Amniotic stem cell (primary cell): ENCODE measurements around the gene PANX2.
"Not testable (repeated sequence)": the region's sequence is repeated elsewhere in the genome, so short reads cannot be mapped to it uniquely, and the experiment has no call there.

Source experiments
- DNase-seq: peaks from one replicate; lab custom pipeline; 2025; lab: John Stamatoyannopoulos, UW

The PANX2 gene

DNA sequence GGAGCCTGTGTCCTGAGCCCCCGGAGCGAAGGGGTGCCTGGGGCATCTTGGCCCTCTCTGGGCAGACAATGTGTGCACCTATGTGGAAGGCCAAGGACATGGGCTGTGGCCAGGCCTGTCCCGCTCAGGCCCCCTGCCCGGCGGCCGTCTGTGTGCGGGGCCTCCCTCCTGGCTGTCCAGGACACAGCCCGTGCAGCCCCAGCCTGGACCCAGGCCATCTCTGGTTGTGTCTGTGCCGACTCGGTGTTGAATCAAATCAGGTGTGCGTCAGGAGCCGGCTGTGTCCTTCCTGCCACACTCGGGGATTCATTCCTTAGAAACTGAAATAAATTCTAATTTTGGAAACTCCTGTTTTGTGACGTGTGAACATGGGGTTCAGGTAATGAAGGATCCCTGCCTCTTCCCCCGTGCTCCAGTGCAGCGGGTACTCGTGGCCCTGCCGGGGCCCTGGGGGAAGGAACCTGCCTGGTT lies 28.8 kb downstream of the PANX2 start:
- no peak for DNase-seq

DNA sequence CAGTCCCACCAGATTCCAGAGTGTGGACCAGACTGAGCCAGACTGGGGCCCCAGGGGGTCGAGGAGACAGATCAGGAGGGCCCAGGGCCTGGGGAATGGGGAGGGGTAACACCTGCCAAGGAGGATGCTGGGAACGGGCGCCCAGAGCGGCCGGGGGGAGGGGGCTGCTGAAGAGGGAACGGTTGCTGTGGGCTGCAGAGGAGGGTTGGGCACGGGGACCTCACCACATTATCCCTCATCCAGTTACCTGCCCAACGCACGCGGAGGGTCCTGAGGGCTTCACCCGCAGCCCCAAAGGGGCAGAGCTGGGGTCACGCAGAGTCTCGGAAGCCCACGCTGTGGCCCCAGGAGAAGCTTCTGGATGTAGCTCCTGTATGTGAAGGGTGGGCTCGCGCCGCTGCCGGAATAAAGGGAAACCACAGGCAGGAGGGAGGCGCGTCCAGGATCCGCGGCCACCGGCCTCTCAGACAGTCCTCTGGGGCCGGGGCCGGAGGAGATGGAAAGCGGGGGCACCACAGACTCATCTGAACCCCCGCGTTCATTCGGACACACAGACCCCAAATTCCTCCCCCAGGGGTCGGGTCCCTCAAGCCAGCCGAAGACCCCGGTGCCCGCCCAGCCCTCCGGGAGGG lies 29.4 kb downstream of the PANX2 start:
- DNase-seq, result no peak

DNA sequence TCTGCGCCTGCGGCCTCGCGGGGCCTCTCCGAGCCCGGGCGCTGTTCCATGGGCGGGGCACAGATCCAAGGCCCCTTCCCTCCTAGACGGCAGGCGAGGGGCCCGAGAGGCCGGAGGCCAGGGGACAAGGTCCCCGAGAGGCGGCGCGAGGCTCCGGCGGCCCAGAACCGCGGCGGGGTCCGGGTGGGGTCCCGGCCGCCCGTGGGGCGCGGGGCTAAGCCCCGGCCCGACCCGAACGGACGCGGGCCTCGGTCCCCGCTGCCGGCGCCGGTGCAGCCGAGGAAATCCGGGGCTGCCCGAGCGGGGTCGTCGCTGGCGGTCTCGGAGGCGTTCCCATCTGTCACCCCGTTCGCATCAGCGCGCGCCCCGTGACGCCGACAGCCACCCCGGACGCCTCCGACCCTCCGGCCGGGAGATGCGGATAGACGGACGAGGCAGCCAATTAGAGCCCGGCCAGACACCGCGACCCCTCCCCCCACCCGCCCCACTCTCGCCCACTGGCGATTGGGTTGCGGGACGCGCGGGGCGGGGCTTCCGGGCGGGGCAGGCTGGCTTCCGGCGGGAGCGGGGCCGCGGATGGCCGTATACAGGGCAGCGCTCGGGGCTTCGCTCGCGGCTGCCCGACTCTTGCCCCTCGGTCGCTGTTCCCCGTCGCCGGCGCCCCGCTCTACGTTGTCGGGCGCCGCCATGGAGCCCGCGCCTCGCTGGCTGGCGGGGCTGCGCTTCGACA lies 30.1 kb downstream of the PANX2 start, which contains the start of gene SELENOO:
Gene SELENOO (plus strand): TSS at position 551 of the 730 bp plus-strand sequence. CDS start 26 bp downstream, at position 577.
- peak; percentile 61 for DNase-seq

DNA sequence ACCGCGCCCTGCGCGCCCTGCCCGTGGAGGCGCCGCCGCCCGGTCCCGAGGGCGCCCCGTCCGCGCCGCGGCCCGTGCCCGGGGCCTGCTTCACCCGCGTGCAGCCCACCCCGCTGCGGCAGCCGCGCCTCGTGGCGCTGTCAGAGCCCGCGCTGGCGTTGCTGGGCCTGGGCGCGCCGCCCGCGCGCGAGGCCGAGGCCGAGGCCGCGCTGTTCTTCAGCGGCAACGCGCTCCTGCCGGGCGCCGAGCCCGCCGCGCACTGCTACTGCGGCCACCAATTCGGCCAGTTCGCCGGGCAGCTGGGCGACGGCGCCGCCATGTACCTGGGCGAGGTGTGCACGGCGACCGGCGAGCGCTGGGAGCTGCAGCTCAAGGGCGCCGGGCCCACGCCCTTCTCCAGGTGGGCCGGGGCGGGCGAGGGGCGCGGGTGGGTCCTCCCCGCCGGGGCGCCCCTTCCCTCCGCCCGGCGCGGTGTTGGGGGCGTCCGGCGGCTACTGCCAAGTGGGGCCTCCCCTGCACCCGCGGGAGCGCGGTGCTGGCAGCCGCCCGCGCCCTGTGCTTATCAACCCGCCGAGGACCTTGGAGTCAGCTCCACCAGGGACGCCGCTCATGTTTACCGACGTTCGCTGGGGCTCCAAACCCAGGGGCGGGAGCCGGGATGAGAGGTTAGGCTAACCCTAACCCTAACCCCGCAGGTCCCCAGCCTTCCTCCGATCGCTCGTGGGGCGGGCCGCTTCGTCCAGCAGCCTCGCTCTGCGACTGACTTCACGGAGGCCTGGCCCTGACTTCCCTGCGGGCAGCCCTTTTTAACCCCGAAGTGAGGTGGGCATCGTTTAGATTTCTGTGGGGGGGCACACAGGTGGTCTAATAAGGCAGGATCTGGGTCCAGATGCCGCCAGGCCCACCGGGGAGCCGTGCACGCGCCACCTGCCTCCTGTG lies 30.9 kb downstream of the PANX2 start:
- no peak for DNase-seq

DNA sequence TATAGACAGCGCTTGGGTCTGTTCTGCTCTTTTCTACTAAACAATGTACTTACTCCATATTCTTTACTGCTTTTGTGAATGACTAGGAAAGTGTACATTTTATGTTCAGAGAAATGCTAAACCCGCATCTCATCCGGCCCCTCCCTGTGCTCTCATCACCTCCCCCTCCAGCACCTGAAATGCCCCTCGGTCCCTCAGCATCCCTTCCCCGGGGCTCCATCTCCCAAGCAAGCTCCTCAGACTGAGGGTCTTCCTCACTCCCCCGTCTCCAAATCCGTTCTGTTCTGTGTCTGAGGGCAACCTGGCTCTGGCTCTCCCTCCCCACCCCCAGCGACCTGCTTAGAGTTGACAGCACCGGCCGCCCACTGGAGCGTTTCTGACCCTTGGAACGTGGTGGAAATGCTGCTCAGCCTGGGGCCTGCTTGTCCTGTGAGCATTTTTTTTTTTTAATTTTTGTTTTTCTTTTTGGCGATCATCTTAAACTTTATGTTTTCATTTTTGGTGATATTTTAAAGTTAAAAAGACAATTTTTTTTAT lies 31.7 kb downstream of the PANX2 start:
- no peak for DNase-seq

DNA sequence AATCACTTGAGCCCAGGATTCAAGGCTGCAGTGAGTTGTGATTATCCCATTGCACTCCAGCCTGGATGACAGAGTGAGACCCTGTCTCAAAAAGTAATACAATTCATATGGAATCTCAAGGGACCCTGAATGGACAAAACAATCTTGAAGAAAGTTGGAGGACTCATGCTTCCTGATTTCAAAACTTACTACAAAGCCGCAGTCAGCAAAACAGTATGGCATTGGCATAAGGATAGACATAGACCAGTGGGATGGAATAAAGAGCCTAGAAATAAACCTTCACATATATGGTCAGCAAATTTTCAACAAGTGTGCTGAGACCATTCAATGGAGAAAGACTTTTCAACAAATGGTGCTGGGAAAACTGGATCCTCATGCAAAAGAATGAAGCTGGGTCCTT lies 32.8 kb downstream of the PANX2 start:
- DNase-seq, result no peak

DNA sequence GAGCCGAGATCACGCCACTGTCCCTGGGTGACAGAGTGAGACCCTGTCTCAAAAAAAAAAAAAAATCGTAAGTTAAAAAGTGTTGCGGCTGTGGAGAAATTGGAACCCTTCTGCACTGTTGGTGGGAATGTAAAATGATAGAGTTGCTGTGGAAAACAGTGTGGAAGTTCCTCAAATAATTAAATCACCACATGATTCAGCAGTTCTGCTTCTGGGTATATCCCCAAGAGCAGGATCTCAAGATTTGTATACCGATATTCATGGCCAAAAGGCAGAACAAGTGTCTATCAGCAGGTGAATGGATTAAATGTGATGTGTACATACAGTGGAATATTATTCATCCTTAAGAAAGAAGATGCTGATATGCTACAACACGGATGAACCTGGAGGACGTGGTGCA lies 34.0 kb downstream of the PANX2 start:
- no peak for DNase-seq

DNA sequence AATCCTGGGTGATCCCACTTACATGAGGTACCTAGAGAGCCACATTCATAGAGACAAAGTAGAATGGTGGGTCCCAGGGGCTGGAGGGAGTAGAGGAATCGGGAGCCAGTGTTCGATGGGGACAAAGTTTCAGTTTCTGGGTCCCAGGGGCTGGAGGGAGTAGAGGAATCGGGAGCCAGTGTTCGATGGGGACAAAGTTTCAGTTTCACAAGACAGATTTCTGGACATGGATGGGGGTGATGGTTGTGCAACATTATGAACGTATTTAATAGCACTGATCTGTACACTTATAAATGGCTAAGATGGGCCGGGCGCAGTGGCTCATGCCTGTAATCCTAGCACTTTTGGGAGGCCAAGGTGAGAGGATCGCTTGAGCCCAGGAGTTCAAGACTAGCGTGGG lies 34.5 kb downstream of the PANX2 start:
- not testable (repeated sequence) for DNase-seq

DNA sequence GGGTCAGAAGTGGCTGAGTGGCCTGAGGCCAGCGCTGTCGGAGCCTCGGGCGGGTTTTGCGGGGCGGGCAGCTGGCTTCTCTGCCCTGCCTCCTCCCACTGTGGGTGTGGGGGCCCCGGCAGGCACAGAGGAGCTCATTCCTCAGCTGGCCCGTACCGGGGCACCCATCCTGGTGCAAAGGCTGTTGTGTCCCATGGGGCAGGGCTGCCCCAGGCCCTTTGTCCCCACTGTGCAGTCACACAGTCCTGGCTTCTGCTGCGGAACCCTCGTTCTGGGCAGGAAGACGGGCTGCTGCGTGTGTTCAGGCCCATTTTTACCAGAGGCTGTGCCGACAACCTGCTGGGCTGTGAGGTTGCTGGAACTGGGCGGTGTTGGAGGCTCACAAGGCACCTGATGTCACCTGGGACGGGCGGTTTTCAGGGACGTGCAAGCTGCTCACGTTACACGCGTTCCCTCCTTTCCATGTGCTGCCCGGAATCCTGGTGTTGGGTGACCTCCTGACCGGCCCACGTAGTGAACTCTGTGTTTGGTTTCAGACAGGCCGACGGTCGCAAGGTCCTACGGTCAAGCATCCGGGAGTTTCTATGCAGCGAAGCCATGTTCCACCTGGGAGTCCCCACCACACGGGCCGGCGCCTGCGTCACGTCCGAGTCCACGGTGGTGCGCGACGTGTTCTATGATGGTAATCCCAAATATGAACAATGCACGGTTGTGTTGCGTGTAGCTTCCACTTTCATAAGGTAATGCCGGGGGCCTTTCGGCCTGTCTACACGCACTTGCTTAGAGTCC lies 35.4 kb downstream of the PANX2 start:
- DNase-seq, result no peak

DNA sequence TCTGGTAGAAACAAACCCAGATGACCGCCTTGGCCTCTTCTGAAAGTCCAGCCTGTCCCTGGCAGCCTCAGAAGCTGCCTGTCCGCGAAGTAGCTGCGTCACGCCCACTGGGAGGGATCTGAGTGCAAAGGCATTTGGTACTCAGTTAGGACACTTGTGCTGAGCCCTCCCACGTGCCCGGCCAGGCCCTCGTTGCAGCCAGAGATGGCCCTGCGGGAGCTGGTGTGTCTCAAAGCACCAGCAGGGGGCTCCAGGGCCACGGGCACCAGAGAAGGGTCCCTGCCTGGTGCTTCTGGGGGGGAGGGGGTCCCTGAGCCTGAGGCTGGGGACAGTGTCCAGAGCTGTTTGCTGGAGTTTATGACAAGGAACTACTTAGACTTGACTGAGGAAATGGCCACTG lies 36.1 kb downstream of the PANX2 start:
- DNase-seq, result no peak

DNA sequence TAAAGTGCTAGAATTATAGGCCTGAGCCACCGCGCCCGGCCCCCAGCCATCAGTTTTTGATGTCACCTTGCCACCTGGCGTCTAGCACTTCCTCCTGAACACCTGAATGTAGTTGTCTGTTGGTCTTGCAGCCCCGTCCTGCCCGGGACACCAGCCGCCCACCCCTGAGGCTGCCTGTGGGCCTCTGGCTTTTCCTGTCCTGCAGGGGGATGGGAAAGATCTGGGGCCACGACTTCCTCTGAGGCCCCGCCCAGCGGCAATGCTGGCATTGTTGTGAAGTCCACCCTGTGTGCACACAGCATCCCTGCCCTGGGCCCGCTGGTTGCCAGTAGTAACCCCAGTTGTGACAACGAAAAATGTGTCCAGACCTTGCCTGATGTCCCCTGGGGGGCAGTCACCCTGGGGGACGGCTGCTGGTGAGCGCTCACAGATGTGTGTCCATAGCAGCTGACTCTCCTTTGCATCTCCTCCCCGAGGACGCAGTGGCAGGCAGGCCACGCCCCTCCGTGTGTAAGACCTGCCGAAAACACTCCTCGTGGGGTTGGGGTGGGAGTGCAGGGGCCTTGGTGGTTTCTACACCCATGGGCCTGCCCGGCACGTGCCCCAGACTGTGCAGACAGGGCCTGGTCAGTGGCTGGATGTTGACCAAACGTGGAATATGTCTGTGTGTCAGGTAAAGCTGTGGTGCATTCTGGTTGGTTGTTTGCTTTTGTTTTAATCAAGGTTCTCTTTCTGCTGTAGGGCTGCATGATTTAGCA lies 37.0 kb downstream of the PANX2 start:
- DNase-seq, result no peak

DNA sequence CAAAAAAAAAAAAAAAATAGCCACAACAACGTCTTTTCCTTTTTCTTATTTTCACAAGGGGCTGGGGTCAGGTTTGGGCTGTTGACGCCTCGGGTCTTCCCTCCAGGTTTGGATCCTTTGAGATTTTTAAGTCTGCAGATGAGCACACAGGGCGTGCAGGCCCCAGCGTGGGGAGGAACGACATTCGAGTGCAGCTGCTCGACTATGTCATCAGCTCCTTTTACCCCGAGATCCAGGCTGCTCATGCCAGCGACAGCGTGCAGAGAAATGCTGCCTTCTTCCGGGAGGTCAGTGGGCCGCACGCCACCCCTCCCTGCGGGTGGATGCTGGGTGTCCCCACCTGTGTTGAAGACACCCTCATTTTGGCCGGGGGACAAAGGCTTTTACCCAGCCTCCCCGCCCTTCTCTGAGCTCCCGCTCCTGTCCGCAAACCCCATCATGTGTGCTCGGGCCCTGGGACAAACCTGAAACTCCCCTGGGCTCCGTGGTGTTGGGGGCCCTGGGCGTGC lies 38.0 kb downstream of the PANX2 start:
- DNase-seq, result no peak

DNA sequence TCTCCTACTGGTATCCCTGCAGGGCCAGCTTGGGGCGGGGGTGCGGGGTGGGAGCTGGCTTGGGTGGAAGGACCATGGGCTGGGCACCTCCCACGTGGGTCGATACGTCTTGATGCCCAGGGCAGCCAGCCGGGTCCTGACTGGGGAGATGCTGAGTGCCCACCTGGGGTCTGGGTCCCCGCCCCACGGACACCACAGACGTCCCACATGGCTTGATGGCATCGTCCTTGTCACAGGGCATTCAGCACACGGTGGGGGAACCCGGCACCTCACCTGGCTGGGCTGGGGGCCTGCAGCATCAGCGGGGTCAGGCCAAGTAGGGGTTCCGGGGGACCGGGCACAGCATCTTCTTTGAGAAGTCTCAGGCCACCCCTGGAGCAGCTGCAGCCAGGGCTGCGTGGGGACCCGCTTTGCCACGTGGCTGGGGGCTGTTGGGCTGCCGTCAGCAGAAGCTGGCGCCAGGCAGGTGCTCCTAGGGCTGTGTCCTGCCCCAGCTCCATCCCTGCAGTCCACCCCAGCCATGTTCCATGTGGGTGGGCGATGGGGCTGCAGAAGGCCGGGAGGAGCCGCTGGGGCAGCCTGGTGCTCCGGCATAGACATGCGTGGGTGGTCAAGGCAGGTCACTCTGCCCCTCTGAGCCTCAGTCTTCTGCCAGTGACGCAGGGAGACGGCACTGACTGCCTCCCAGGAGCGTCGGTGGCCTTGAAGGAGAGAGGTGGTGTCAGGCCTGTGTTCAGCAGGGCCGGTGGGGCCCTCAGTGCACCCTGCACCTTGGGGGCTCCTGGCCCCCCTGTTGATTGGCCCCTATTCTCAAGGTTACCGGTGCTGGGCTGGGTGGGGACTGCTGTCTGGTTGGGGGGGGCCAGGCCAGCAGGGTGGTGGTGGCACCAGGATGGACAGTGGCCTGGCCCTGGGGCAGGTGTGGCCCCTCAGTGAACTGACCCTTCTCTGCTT lies 38.7 kb downstream of the PANX2 start:
- no peak for DNase-seq

DNA sequence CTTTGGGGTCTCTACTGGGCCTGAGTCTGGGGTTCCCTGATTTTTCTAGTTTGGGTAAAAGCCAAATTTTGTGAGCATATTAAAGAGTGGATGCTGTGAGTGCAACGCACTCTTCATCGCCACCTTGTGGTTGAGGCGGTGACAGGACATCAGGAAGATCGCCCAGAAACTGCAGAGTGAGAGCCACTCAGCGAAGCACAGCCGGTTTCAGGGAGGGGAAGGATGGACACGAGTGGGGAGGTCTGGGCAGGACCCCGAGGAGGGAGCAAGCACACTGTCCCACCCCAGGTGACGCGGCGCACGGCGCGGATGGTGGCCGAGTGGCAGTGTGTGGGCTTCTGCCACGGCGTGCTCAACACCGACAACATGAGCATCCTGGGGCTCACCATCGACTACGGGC lies 39.4 kb downstream of the PANX2 start:
- no peak for DNase-seq

DNA sequence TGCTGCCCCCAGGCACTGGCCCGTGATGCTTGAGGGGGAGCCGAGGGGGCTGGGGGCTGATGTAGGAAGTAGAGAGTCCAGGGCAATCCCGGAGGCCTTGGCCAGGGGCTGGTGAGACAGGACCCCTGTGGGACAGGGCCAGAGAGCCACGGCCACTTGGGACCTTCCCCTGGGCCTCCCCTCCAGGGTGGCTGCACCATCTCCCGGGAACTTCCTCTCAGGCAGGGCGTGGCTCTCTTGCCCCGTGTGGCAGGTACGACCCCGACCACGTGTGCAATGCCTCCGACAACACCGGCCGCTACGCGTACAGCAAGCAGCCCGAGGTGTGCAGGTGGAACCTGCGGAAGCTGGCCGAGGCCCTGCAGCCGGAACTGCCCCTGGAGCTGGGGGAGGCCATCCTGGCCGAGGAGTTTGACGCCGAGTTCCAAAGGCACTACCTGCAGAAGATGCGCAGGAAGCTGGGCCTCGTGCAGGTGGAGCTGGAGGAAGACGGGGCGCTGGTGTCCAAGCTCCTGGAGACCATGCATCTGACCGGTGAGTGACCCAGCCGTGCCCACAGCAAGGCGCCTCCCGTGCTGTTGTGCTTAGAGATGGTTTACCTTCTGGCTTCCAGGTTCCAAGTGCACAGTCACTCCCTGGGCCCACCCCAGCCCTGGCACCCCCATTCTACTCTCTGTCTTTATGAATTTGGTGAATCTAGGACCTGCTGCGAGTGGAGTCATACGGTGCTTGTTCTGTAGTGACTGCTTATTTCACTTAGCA lies 40.0 kb downstream of the PANX2 start:
- no peak for DNase-seq

DNA sequence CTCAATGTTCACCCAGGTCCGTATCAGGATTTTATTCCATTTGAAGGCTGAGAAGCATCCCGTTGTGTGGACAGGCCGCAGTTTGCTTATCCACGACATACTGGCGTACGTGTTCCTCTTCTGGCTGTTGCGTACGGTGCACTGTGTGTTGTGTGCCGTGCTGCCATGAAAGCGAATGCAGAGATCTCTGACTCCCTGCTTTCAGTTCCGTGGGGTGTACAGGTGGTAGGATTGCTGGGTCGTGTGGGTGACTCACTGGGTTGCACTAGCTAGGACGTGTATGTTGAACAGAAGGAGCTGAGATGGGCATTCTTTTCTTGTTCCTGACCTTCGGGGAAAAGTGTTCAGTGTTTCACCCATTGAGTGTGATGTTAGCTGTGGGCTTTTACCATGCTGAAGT lies 40.6 kb downstream of the PANX2 start:
- no peak for DNase-seq

DNA sequence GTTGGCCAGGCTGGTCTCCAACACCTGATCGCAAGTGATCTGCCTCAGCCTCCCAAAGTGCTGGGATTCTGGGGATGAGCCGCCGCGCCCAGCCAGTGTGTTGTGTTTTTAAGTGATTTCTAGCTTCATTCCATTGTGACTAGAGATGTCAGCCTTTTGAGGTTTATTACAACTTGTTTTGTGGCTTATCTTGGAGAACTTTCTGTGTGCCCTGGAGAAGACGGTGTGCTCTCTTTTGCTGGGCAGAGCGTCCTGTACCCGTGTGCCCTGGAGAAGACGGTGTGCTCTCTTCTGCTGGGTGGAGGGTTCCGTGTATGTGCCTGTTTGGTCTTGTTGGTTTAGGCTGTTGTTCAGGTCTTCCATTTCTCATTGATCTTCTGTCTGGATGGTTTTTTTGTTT lies 42.7 kb downstream of the PANX2 start:
- no peak for DNase-seq

DNA sequence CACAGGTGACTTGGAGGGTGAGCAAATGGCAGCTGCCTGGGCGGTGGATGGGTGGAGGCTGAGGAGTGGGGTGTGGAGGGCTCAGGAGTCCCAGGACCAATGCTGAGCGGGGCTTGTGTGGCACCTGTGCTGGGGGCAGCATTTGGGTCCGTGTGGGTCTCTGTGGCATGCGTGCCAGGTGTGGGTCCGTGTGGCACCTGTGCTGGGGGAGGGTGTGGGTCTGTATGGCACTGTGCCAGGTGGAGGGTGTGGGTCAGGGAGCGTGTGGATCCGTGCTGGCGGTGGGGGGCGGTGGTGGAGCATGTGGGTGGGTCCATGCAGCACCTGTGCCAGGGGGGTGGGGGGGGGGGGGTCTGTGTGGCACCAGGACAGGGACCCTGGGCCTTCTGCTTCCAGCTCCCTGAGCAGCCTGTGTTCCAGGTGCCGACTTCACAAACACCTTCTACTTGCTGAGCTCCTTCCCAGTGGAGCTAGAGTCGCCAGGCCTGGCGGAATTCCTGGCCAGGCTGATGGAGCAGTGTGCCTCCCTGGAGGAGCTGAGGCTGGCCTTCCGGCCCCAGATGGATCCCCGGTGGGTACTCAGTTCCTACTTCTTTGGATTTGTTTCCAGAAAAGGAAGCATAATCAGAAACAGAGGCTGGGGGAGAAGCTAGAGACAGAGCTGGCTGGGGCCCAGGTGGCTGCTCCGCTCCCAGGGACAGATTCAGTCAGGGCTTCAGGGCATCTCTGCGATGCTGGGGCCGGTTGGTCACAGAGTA lies 44.9 kb downstream of the PANX2 start:
- DNase-seq, result no peak
